BE2C (cell line): ENCODE results near the gene TRDMT1.

Experiments used
- DNase-seq: peaks from one replicate; pipeline ENCODE4 v3.0.0-alpha.2; 2020
- H3K27me3 ChIP-seq: fragments of 250-450 bp; sonication (Bioruptor Pico); 2 replicates; pipeline ENCODE4 v1.5.1; 2020; ENCODE audit warnings: mild to moderate bottlenecking
- H3K36me3 ChIP-seq: fragments of 250-450 bp; sonication (Bioruptor Pico); 2 replicates; pipeline ENCODE4 v1.5.1; 2020; ENCODE audit warnings: mild to moderate bottlenecking
- H3K4me1 ChIP-seq: fragments of 250-450 bp; sonication (Bioruptor Pico); 2 replicates; pipeline ENCODE4 v1.5.1; 2020
- H3K4me3 ChIP-seq: 2 replicates; pipeline ENCODE4 v1.5.1; 2011; ENCODE audit warnings: low read depth, low read length
- H3K9me3 ChIP-seq: fragments of 250-450 bp; sonication (Bioruptor Pico); 2 replicates; pipeline ENCODE4 v1.5.1; 2020
- CTCF ChIP-seq: IDR thresholded peaks from 2 replicates; pipeline ENCODE4 v1.5.1; 2012; ENCODE audit warnings: mild to moderate bottlenecking, low read depth, low read length

The TRDMT1 gene

GRCh38 chr10:17140386-17140761 is 61.1 kb downstream of the TRDMT1 start:
- H3K4me3 ChIP-seq = no peak overlapping the region
- H3K27me3 ChIP-seq = no peaks in the 10 kb centered on the region
- H3K4me1 ChIP-seq = peaks cover 3% of the 10 kb centered on the region; the same call in 1 of the 2 replicates
- no peaks in the 10 kb centered on the region for H3K36me3 ChIP-seq
- TF ChIP-seq CTCF = no peak
- no peak for DNase-seq
- H3K9me3 ChIP-seq = no peaks in the 10 kb centered on the region

GRCh38 chr10:17138460-17139042 is 62.9 kb downstream of the TRDMT1 start:
- Histone ChIP-seq H3K9me3 (no peaks in the 10 kb centered on the region), H3K27me3 (no peaks in the 10 kb centered on the region), H3K4me3 (no peak overlapping the region), H3K36me3 (no peaks in the 10 kb centered on the region), H3K4me1 (peaks cover 3% of the 10 kb centered on the region; the same call in 1 of the 2 replicates)
- no peak for DNase-seq
- TF ChIP-seq CTCF = no peak

GRCh38 chr10:17134737-17135260 is 66.7 kb downstream of the TRDMT1 start:
- no peak for DNase-seq
- H3K4me1 ChIP-seq = no peaks in the 10 kb centered on the region
- H3K27me3 ChIP-seq = no peaks in the 10 kb centered on the region
- no peak for TF ChIP-seq CTCF
- H3K4me3 ChIP-seq = no peak overlapping the region
- no peaks in the 10 kb centered on the region for H3K36me3 ChIP-seq
- no peaks in the 10 kb centered on the region for H3K9me3 ChIP-seq

- H3K9me3 ChIP-seq = no peaks in the 10 kb centered on the region
- no peaks in the 10 kb centered on the region for H3K36me3 ChIP-seq
- H3K27me3 ChIP-seq = no peaks in the 10 kb centered on the region
- H3K4me3 ChIP-seq = no peak overlapping the region
- DNase-seq = no peak
- TF ChIP-seq CTCF = no peak
- H3K4me1 ChIP-seq = no peaks in the 10 kb centered on the region
Measured at GRCh38 chr10:17134282-17134681, 67.2 kb downstream of the TRDMT1 start.

GRCh38 chr10:17129741-17130140 is 71.7 kb downstream of the TRDMT1 start, which contains the start of gene CUBN:
Gene CUBN (minus strand): TSS chr10:17129811. CDS start chr10:17129765, 46 bp downstream.
- H3K27me3 ChIP-seq = no peaks in the 10 kb centered on the region
- no peaks in the 10 kb centered on the region for H3K9me3 ChIP-seq
- no peak for TF ChIP-seq CTCF
- DNase-seq = no peak
- no peak within 1 kb of the TSS for H3K4me3 ChIP-seq
- H3K36me3 ChIP-seq = no peaks in the 10 kb centered on the region
- no peaks in the 10 kb centered on the region for H3K4me1 ChIP-seq

GRCh38 chr10:17128261-17128660 is 73.2 kb downstream of the TRDMT1 start:
- no peaks in the 10 kb centered on the region for H3K27me3 ChIP-seq
- no peak for DNase-seq

More at GRCh38 chr10:17128261-17128660, 73.2 kb downstream of the TRDMT1 start:
- no peak for TF ChIP-seq CTCF
- no peaks in the 10 kb centered on the region for H3K36me3 ChIP-seq
- no peak overlapping the region for H3K4me3 ChIP-seq
- H3K4me1 ChIP-seq = no peaks in the 10 kb centered on the region
- no peaks in the 10 kb centered on the region for H3K9me3 ChIP-seq
